Naive B cell (primary cell): ENCODE data around the gene PLEKHG5. TPM values are rescaled to one million over a fixed set of nuclear protein-coding genes. Genes with fewer than 3 reads are reported as not detected.
"Not testable (repeated sequence)": the region's sequence is repeated elsewhere in the genome, so short reads cannot be mapped to it uniquely, and the experiment has no call there.

ENCODE experiments used
- ATAC-seq, 2 donors: fragments of 150-1000 bp; cut with Tn5 transposase; 2 replicates each; pipeline ENCODE4 v1.10.0; 2021; ENCODE audit warnings: low read depth in 2 of 2, mild to moderate bottlenecking in 2 of 2, moderate library complexity in 2 of 2
- DNase-seq: peaks from one replicate; pipeline ENCODE4 v3.0.0; 2022
- H3K27ac Mint-ChIP-seq, 6 donors: one replicate each; pipeline ENCODE4 v1.8.0; 2020 to 2022; ENCODE audit warnings: mild to moderate bottlenecking in 6 of 6, mixed read lengths in 6 of 6, moderate library complexity in 5 of 6, inconsistent platforms in 2 of 6
- H3K27me3 Mint-ChIP-seq, 3 donors: one replicate each; pipeline ENCODE4 v1.8.0; 2021 to 2022; ENCODE audit warnings: mixed read lengths in 3 of 3, mild to moderate bottlenecking in 1 of 3
- H3K36me3 Mint-ChIP-seq, 2 donors: one replicate each; pipeline ENCODE4 v1.8.0; 2020 to 2022; ENCODE audit warnings: mixed read lengths in 2 of 2, inconsistent platforms in 1 of 2, mild to moderate bottlenecking in 1 of 2
- H3K4me1 Mint-ChIP-seq, 3 donors: one replicate each; pipeline ENCODE4 v1.8.0; 2020 to 2022; ENCODE audit warnings: mixed read lengths in 3 of 3, inconsistent platforms in 1 of 3, mild to moderate bottlenecking in 1 of 3, moderate library complexity in 1 of 3
- H3K4me3 Mint-ChIP-seq, 8 donors: one replicate each; pipeline ENCODE4 v1.8.0; 2020 to 2022; ENCODE audit warnings: mild to moderate bottlenecking in 8 of 8, mixed read lengths in 8 of 8, moderate library complexity in 8 of 8, inconsistent platforms in 2 of 8
- H3K9me3 Mint-ChIP-seq, 7 donors: one replicate each; pipeline ENCODE4 v1.8.0; 2020 to 2022; ENCODE audit warnings: mixed read lengths in 7 of 7, mild to moderate bottlenecking in 5 of 7, inconsistent platforms in 2 of 7, moderate library complexity in 1 of 7
- polyA plus RNA-seq, 6 donors: library from polyadenylated mRNA; unstranded; fragments of 300-500 nt; fragmentation: Illumina TruSeq; gene quantifications; one replicate each; pipeline ENCODE4 v1.2.3, GENCODE V29; 2021; ENCODE audit warnings: low read depth in 6 of 6

The PLEKHG5 gene
- polyA plus RNA-seq, 6 donors from 2014 or later, result not detected

DNA sequence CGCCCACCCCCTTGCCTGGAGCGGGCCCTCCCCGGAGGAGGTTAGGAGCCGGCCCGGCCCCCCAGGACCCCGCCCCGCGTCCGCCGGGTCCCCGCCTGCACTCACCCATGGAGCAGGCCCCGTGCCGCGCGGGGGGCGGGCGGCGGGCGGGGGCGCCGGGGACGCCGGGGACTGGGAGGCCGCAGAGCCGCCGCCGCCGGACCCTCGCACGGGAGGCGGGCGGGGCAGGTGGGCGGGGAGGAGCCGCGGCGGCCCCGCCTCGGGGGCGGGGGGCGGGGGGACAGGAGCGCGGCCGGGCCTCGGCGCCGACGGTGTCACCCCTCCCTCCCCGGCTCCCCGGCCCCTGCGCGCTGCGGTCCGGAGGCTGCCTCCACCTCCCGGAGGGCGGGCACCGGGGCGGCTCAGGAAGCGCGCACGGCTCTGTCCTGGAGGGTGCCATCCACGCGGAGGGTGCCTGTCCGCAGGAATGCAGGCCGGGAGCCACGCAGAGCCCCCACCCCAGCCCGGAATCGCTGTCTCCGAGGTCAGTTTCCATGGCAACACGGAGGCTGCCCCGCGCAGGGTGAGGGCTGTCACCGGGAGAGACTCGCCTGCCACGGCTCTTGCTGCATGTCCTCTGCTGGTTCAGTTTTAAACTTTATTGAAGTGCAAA is 5.9 kb upstream of the PLEKHG5 start:
- Mint-ChIP-seq H3K36me3 (no peaks in the 10 kb centered on the region), H3K4me1 (peaks cover 4 to 16% (median 10%) of the 10 kb centered on the region in 3 donors), H3K9me3 (no peaks in the 10 kb centered on the region), H3K27me3 (peaks cover 24 to 62% (median 57%) of the 10 kb centered on the region in 3 donors), H3K4me3 (peak overlapping the region in 7 of 8 donors; percentile 72 to 87 (median 77)), H3K27ac (no peak overlapping the region)
- DNase-seq, result no peak
- peak; percentile 55 to 58 for ATAC-seq

DNA sequence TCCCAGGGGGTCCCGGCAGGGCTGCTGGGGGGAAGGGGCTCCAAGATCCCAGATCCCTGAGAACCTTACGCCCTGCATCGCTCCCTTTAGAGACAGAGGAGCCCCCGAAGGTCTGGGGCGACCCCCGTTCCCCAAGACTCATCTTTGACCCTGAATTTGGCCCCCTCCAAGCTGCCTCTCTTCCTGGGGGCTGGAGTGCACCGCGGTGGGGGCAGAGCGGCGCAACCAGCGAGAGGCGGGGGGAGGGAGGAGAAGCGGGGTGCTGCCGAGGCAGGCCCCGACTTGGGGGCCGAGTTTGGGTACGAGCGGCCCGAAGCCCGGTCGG is 5.4 kb upstream of the PLEKHG5 start:
- peak in 1 of 2 donors; percentile 11 for ATAC-seq
- Mint-ChIP-seq H3K4me3 (peak overlapping the region; percentile 28 to 75 (median 38)), H3K27ac (no peak overlapping the region), H3K4me1 (peaks cover 4 to 17% (median 11%) of the 10 kb centered on the region in 3 donors), H3K27me3 (peaks cover 24 to 62% (median 55%) of the 10 kb centered on the region in 3 donors), H3K36me3 (no peaks in the 10 kb centered on the region), H3K9me3 (no peaks in the 10 kb centered on the region)
- DNase-seq, result no peak

DNA sequence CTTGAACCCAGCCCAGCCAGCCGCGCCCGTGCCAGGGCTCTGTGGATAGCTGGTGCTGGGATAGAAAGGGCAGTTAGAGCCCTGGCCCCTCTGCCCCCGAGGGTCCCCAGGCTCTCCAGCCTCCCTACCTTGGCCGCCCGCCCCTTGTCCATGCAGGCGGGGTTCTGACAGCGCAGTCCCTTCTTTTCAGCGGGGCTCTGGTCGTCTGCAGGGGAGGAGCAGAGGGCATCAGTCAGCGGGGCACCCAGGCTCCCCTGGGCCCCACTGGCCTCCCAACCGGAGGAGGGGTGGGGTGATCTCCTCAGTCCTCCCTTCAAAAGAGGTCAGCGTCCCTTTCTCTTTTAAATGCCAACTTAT is 4.9 kb upstream of the PLEKHG5 start:
- Mint-ChIP-seq H3K27me3 (peaks cover 23 to 59% (median 50%) of the 10 kb centered on the region in 3 donors), H3K4me1 (peaks cover 9 to 22% (median 16%) of the 10 kb centered on the region in 3 donors), H3K9me3 (no peaks in the 10 kb centered on the region), H3K36me3 (no peaks in the 10 kb centered on the region), H3K4me3 (peak overlapping the region in 7 of 8 donors; percentile 33 to 75 (median 57)), H3K27ac (no peak overlapping the region)
- DNase-seq (no peak), ATAC-seq (no peak)

DNA sequence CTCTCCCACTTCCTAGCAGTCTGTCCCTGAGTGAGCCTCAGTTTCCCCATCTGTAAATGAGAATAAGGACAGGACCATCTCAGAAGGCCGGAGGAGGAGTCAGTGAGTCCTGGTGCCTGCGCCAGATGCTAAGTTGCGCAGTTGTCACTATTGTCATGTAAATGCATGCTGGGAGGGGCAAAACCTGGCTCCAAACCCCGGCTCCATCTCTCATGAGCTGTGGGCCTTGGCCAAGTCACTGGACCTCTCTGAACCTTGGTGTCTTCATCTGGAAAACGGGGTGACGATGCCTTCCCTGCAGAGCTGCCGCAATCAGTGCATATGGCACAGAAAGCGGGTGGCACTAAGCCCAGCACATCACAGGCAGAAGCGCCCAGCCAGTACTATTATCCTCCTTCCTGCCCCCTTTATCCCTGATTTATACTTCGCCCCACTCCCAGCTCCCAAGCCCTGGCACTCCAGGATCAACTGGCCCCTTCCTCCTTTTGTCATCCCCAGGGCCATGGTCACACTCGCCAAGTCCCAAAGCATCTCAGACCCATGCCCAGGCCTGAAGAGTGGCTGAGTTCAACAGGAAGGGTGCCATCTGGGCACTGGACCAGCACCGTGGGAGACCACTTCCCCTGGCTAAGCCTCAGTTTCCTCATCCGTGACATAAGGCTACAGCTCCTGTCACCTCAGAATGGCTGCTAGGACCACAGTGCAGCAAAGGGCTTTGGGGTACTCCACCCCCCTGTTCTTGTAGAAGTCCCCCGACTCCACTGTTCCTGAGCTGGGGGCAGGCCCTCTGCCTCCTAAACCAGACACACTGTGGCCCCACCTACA is 4.3 kb upstream of the PLEKHG5 start:
- no peak overlapping the region for H3K27ac Mint-ChIP-seq

DNA sequence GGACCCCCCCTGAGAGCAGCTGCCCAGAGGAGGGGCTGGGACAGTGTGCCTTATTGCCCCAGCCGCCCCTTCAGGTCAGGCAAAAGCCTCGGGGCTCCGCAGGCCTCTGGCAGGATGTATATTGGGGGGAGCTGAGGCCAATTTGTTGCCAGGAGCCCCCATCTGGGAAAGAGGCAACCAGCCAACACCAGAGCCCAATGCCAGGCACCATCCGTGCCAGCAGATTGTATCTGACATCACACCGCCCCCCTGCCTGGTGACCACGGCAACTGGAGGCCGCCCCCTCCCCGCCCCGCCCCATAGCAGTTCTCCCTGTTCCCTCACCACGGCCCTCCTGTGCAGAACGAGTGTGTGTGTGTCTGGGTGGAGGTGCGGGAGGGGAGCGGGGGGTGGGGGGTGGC is 3.6 kb upstream of the PLEKHG5 start:
- Mint-ChIP-seq H3K36me3 (no peaks in the 10 kb centered on the region), H3K4me1 (peaks cover 13 to 31% (median 25%) of the 10 kb centered on the region in 3 donors)

More for the DNA sequence above, 4.3 kb upstream of the PLEKHG5 start:
- ATAC-seq (no peak), DNase-seq (no peak)
- no peaks in the 10 kb centered on the region for H3K9me3 Mint-ChIP-seq
- no peaks in the 10 kb centered on the region for H3K36me3 Mint-ChIP-seq
- H3K27me3 Mint-ChIP-seq, result peaks cover 19 to 53% (median 44%) of the 10 kb centered on the region in 3 donors
- peak overlapping the region in 7 of 8 donors; percentile 26 to 66 (median 57) for H3K4me3 Mint-ChIP-seq
- H3K4me1 Mint-ChIP-seq, result peaks cover 11 to 28% (median 21%) of the 10 kb centered on the region in 3 donors

DNA sequence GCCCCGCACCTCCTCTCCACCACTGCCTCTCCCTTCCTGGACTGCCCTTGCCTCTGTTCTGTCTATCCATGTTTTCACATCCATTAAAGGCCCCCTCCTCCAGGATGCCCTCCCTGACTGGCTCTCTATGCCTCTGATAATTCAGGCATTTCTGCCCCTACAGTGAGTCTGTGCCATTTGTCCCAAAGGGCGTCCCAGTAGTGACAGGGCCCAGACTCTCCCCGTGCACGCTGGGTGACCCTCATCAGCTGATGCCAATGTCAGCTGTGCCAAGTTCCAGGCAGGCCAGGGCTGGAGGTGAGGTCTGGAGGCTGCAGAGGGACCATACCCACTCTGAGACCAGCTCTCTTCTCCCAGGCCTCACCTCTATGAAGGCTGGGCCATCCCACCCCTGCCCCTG is 3.2 kb upstream of the PLEKHG5 start:
- no peak for DNase-seq
- H3K9me3 Mint-ChIP-seq, result no peaks in the 10 kb centered on the region
- H3K27ac Mint-ChIP-seq, result peak overlapping the region in 1 of 6 donors; percentile 37
- no peak for ATAC-seq
- peak overlapping the region in 2 of 8 donors; percentile 2 to 56 for H3K4me3 Mint-ChIP-seq
- peaks cover 16 to 32% (median 28%) of the 10 kb centered on the region in 3 donors for H3K4me1 Mint-ChIP-seq
- H3K27me3 Mint-ChIP-seq, result peaks cover 19 to 42% (median 33%) of the 10 kb centered on the region in 3 donors
- H3K36me3 Mint-ChIP-seq, result no peaks in the 10 kb centered on the region

More for the DNA sequence above, 3.6 kb upstream of the PLEKHG5 start:
- no peak for ATAC-seq
- no peak overlapping the region for H3K27ac Mint-ChIP-seq
- no peaks in the 10 kb centered on the region for H3K9me3 Mint-ChIP-seq
- DNase-seq, result no peak
- H3K4me3 Mint-ChIP-seq, result no peak overlapping the region
- H3K27me3 Mint-ChIP-seq, result peaks cover 19 to 46% (median 37%) of the 10 kb centered on the region in 3 donors

DNA sequence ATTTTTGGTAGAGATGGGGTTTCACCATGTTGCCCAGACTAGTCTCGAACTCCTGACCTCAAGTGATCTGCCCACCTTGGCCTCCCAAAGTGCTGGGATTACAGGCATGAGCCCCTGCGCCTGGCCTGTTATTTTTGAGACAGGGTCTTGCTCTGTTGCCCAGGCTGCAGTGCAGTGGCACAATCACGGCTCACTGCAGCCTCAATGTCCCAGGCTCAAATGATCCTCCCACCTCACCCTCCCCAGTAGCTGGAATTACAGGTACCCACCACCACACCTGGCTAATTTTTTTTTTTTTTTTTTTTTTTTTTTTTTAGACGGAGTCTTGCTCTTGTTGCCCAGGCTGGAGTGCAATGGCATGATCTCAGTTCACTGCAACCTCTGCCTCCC is 2.4 kb upstream of the PLEKHG5 start:
- Mint-ChIP-seq H3K27me3 (peaks cover 15 to 34% (median 25%) of the 10 kb centered on the region in 3 donors), H3K4me1 (peaks cover 16 to 32% (median 28%) of the 10 kb centered on the region in 3 donors), H3K4me3 (peak overlapping the region in 1 of 8 donors; percentile 33)
- ATAC-seq, H3K36me3 Mint-ChIP-seq, H3K9me3 Mint-ChIP-seq, H3K27ac Mint-ChIP-seq, DNase-seq: not testable (repeated sequence)

DNA sequence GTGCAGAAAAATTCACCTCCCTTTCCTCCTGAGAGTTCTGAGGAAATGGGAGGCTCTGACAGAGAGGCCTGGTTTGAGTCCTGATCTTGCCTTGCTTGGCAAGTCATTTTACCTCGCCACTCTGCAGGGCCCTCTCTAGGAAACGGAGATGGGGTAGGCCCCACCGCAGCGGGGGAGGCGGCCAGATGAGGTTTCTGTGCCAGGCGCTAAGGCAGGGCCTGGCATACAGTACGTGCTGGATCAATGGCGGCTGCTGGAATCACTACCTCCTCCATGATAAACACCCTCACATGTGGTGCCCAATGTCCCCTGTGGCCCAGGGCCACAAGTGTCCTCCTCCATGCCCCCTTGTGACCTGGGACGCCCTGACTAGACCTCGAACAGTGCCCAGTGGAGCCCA is 499 bp upstream of the PLEKHG5 start:
- Mint-ChIP-seq H3K36me3 (no peaks in the 10 kb centered on the region), H3K9me3 (no peaks in the 10 kb centered on the region), H3K27me3 (peaks cover 14 to 35% (median 20%) of the 10 kb centered on the region in 3 donors), H3K27ac (no peak overlapping the region), H3K4me3 (peak overlapping the region in 6 of 8 donors; percentile 29 to 89 (median 77)), H3K4me1 (peaks cover 12 to 24% (median 23%) of the 10 kb centered on the region in 3 donors)
- no peak for ATAC-seq
- no peak for DNase-seq

DNA sequence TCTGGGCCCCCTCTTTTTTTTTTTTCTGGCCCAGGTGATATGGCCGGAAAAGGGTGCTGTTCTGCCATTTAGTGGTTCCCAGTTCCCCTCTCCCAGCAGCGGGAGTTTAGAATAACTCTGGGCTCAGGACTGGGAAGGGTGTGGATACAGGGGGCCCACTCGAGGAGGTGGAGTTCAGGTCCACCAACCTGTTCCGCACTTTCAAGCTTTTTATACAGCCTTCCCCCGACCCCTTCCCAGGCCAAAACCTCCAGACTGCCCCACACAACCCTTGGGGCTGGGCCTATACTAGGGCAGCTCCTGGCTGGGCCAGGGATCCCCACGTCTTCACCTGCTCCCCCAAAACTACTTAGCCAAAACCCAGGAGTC is 402 bp downstream of the PLEKHG5 start:
- Mint-ChIP-seq H3K27ac (peak overlapping the region in 1 of 6 donors; percentile 87), H3K4me3 (peak overlapping the region; percentile 33 to 89 (median 82)), H3K4me1 (peaks cover 18 to 30% (median 26%) of the 10 kb centered on the region in 3 donors), H3K9me3 (no peaks in the 10 kb centered on the region), H3K27me3 (peaks cover 11 to 34% (median 27%) of the 10 kb centered on the region in 3 donors), H3K36me3 (no peaks in the 10 kb centered on the region)
- no peak for ATAC-seq
- no peak for DNase-seq

DNA sequence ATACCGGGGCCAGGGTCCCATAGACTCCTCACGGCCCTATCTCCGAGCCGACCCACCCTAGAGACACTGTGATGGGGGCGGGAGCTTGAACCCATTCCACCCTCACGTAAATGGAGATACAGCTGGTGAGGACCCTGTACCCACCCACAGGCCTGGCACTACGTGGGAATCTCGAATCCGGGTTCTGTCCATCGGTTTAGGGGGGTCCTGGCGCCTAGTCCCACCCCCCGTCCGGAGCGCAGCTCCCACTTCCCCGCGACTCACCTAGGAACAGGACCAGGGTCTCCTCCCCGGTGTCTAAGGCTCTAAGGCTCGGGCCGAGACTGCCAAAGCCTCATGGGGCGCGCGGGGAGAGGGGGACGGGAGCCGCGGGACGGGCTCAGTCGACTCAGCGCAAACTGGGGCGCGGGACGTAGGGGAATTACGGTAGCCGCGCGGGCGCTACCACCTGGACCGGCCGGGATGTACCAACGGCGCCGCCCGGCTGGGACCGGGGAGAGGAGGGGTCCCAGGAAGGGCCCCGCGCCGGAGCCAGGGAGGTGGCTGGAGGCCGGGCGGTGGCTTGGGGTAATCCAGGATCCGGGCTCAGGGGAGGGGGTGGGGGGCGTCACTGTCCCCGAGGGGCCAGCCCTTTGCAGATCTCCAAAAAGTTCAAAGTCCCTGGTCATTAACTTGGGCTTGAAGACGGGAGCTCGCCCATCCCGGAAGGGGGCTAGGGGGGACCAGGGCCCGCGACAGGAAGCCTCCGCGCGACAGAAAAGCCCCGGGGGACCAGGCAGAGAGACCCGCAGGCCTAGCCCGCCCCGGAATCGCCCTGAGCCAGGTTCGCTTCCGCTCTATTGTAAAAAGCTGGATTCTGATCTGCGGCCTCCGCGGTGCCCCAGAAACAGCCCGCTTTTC is 1.0 kb downstream of the PLEKHG5 start:
- ATAC-seq, result peak; percentile 45 to 49
- Mint-ChIP-seq H3K4me1 (peaks cover 23 to 29% (median 24%) of the 10 kb centered on the region in 3 donors), H3K27ac (peak overlapping the region in 3 of 6 donors; percentile 26 to 87 (median 41)), H3K4me3 (peak overlapping the region; percentile 33 to 89 (median 82)), H3K36me3 (no peaks in the 10 kb centered on the region), H3K9me3 (no peaks in the 10 kb centered on the region), H3K27me3 (peaks cover 5 to 31% (median 26%) of the 10 kb centered on the region in 3 donors)
- DNase-seq, result peak; percentile 21

DNA sequence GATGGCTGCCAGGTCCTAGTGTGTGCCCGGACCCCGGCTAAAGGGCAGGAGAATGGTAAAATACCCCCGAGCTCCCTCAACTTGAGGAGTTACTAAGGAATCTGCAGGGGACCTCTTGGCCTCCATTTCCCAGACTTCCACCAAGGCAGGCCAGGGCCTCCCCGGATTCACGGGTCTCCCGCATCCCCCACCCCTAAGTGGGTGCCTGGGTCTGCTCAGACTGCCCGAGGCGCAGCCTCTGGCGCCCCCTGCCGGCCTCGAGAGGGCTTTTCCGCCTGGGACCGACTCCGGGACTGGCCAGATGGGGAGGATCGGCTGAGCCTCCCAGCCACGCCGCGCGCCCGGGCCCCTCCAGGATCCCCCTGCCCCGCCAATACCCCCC is 1.7 kb downstream of the PLEKHG5 start:
- Mint-ChIP-seq H3K4me1 (peaks cover 23 to 29% (median 26%) of the 10 kb centered on the region in 3 donors), H3K9me3 (no peaks in the 10 kb centered on the region), H3K27ac (peak overlapping the region in 2 of 6 donors; percentile 26 to 41), H3K27me3 (peaks cover 5 to 33% (median 28%) of the 10 kb centered on the region in 3 donors), H3K4me3 (peak overlapping the region; percentile 33 to 89 (median 78)), H3K36me3 (no peaks in the 10 kb centered on the region)
- DNase-seq (peak; percentile 70), ATAC-seq (peak; percentile 75 to 76)

DNA sequence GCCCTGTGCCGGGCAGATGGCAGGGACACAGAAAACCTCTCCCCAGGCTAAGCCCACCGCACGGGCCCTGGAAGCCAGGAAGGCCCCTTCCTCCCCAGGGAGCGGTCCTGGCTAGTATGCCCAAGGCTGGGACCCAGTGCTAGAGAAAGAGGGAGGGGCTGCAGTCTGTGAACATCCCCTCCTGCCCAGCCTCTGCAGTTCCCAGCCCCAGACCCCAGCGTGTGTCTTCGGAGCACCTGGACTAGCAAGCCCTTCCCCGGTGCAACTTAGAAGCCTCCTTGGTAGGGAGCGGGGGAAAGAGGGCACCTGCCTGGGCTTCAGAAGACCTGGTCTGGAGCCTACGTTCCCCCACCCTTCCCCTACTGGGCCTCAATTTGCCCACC is 2.1 kb downstream of the PLEKHG5 start:
- Mint-ChIP-seq H3K27me3 (peaks cover 5 to 33% (median 28%) of the 10 kb centered on the region in 3 donors), H3K36me3 (no peaks in the 10 kb centered on the region), H3K4me3 (peak overlapping the region in 7 of 8 donors; percentile 33 to 89 (median 78)), H3K27ac (no peak overlapping the region), H3K4me1 (peaks cover 24 to 29% (median 28%) of the 10 kb centered on the region in 3 donors), H3K9me3 (no peaks in the 10 kb centered on the region)
- ATAC-seq (no peak), DNase-seq (no peak)
